Dendritic cell treated with granulocyte-macrophage colony-stimulating factor and Interleukin-4, amounts not matched to agents 40 ng/mL and 50 ng/mL, for 4 days (primary cell): Measurements from ENCODE around the gene CCDC15.
"Not testable (repeated sequence)": the region's sequence is repeated elsewhere in the genome, so short reads cannot be mapped to it uniquely, and the experiment has no call there.

ENCODE experiments used
- H3K27ac Mint-ChIP-seq: one replicate; pipeline ENCODE4 v1.8.0; 2022; ENCODE audit warnings: mild to moderate bottlenecking, mixed read lengths
- H3K27me3 Mint-ChIP-seq: one replicate; pipeline ENCODE4 v1.8.0; 2022; ENCODE audit warnings: mild to moderate bottlenecking, mixed read lengths
- H3K36me3 Mint-ChIP-seq: one replicate; pipeline ENCODE4 v1.8.0; 2022; ENCODE audit warnings: low read depth, mixed read lengths
- H3K4me1 Mint-ChIP-seq: one replicate; pipeline ENCODE4 v1.8.0; 2022; ENCODE audit warnings: low read depth, mixed read lengths
- H3K4me3 Mint-ChIP-seq: one replicate; pipeline ENCODE4 v1.8.0; 2022; ENCODE audit warnings: mild to moderate bottlenecking, moderate library complexity, mixed read lengths
- H3K9me3 Mint-ChIP-seq: one replicate; pipeline ENCODE4 v1.8.0; 2022; ENCODE audit warnings: mixed read lengths
- intact Hi-C: fragments of 100-400 bp; cut with micrococcal nuclease; formaldehyde crosslinking; loops from one replicate; pipeline ENCODE4 v1.15.0; 2022

CCDC15 gene

DNA sequence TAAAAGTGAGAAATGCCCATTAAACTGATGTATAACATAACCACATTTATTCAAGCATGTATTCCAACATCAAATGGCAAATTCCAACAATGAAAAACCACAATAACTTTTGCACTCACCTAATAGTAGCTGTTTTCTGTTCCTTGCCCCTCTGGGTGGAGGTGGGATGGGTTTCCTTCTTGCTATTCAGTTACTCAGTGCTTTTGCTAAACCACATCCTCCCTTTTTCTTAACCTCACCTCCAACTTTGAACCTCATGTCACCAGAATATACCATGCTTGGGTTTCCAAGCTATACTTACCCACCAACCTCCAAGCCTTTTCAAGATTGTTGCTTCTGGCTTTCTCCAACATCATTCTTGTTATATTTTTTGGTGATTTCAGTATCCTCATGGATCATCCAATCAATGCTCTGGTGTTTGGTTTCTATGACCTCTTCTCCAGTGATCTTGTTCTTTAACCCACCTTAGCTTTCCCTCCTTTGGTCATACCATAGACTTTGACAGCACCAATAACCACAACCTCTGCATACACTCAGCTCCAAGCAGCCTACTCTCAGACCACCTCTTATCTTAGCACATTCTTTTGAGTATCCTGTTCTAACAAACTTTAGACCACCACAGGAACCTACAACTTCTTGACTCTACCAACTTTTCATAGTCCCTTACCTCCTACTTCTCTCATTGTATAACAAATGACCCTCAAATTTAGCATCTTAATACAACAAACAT lies 3.2 kb upstream of the CCDC15 start:
- Mint-ChIP-seq H3K27me3 (peaks cover 5% of the 10 kb centered on the region), H3K4me3 (no peak overlapping the region), H3K36me3 (no peaks in the 10 kb centered on the region), H3K27ac (no peak overlapping the region), H3K9me3 (peaks cover 15% of the 10 kb centered on the region), H3K4me1 (no peaks in the 10 kb centered on the region)
- intact Hi-C loops = loop anchor here (5.0 to 10.0 kb wide), 4 partner anchors 73 to 934 kb away; partner anchors contain the start of genes HYLS1, SIAE, SPA17 and TMEM218

DNA sequence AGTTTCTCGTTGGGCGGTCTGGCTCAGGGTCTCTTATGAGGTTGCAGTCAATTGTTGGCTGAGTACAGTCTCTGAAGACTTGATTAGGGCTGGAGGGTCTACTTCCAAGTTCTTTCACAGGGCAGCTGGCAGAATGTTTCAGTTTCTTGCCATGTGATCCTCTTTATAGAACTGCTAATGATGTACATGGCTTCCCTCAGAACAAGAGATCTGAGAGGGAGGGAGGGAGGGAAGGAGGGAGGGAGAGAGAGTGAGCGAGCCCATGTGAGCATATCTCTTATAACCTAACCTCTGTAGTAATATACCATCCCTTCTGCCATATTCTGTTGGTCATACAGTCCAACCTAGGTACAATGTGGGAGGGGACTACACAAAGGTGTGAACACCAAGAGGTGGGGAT lies 2.7 kb upstream of the CCDC15 start:
- Mint-ChIP-seq H3K36me3 (no peaks in the 10 kb centered on the region), H3K27ac (no peak overlapping the region), H3K4me1 (no peaks in the 10 kb centered on the region), H3K9me3 (peaks cover 15% of the 10 kb centered on the region), H3K27me3 (peaks cover 5% of the 10 kb centered on the region), H3K4me3 (no peak overlapping the region)
- intact Hi-C loops = loop anchor here (5.0 to 10.0 kb wide), 4 partner anchors 74 to 933 kb away; partner anchors contain the start of genes HYLS1, SIAE, SPA17 and TMEM218

DNA sequence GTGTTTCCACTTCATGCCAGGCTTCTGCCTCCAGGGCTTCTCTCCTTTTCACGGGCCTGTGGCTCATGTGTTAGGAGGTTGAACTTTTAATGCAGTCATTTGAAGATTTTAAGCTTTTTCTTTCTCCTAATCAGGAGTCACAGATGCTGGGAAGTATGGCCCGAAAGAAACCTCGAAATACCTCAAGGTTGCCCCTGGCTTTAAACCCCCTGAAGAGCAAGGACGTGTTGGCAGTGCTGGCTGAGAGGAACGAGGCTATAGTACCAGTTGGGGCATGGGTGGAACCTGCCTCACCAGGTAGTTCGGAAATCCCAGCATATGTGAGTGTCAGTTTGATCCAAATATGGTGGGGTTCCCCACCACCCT lies 571 bp downstream of the CCDC15 start:
- no peak overlapping the region for H3K4me3 Mint-ChIP-seq
- H3K9me3 Mint-ChIP-seq = no peaks in the 10 kb centered on the region
- H3K27ac Mint-ChIP-seq = no peak overlapping the region
- intact Hi-C loops = loop anchor here (1.0 to 10.0 kb wide), 5 partner anchors 77 to 930 kb away; partner anchors contain the start of genes HYLS1, SIAE, SLC37A2 and SPA17
- H3K4me1 Mint-ChIP-seq = no peaks in the 10 kb centered on the region
- peaks cover 2% of the 10 kb centered on the region for H3K27me3 Mint-ChIP-seq
- no peaks in the 10 kb centered on the region for H3K36me3 Mint-ChIP-seq

DNA sequence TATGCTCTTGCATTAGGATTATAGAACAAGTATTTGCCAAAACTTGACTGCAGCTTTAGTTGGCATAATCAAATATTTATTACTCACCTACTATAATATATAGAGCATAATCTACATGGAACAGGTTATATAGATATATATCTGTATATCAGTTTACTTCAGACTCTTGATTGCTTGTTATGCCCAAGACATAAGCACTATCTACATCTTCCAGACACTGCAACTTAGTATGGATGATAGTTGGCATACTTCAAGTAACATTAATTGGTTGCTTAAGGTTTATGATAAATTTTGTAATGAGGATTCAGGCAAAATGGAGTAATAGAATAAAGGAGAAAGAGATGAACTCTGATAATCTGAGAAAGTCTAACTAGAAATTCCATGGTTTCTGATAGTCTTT lies 1.0 kb downstream of the CCDC15 start:
- H3K36me3 Mint-ChIP-seq = no peaks in the 10 kb centered on the region
- H3K27ac Mint-ChIP-seq = no peak overlapping the region
- no peaks in the 10 kb centered on the region for H3K4me1 Mint-ChIP-seq
- intact Hi-C loops = loop anchor here (10.0 kb wide), 1 partner anchor 930 kb away; the partner anchor contains the start of gene HYLS1
- peaks cover under 1% of the 10 kb centered on the region for H3K27me3 Mint-ChIP-seq
- no peak overlapping the region for H3K4me3 Mint-ChIP-seq
- H3K9me3 Mint-ChIP-seq = no peaks in the 10 kb centered on the region

DNA sequence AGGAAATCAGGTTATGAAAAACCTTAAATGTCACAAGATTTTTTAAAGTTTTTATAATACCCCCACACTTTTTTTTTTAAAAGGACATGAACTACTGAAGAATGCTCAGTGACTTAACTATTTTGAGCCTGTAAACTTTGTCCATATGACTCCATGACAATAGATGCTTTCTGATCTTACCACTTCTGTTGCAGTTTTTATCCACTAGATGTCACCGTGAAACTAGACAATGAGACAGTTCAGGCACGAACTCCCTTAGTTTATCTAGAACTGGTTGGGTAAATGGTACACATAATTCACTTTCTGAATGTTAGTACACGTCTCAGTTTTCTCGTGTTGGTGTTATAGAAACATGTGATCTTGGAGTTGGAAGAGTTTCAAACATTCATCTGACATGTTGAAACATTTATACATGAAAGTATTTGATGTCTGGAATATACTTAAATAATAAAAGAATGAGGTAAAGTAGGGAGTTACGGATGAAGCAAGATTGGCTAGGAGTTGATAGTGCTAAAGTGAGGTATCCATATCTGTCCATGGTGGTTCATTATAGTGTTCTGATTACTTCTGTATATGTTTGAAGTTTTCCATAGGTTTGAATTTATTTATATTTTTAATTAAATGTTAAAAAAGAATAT lies 8.1 kb downstream of the CCDC15 start:
- Mint-ChIP-seq H3K27me3 (no peaks in the 10 kb centered on the region), H3K27ac (no peak overlapping the region), H3K4me3 (no peak overlapping the region), H3K36me3 (no peaks in the 10 kb centered on the region), H3K4me1 (peaks cover 8% of the 10 kb centered on the region), H3K9me3 (no peaks in the 10 kb centered on the region)
- intact Hi-C loops = loop anchor here (1.0 to 5.0 kb wide), 4 partner anchors 179 to 443 kb away; no protein-coding TSS in a partner anchor

DNA sequence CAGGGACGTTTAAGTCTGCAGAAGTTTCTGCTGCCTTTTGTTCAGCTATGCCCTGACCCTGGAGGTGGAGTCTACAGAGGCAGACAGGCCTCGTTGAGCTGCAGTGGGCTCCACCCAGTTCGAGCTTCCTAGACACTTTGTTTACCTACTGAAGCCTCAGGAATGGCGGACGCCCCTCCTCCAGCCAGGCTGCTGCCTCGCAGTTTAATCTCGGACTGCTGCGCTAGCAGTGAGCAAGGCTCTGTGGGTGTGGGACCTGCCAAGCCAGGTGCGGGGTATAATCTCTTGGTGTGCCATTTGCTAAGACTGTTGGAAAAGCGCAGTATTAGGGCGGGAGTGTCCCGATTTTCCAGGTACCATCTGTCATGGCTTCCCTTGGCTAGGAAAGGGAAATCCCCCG lies 14.2 kb downstream of the CCDC15 start:
- H3K4me1 Mint-ChIP-seq, intact Hi-C loops, H3K9me3 Mint-ChIP-seq, H3K27ac Mint-ChIP-seq, H3K36me3 Mint-ChIP-seq, H3K27me3 Mint-ChIP-seq, H3K4me3 Mint-ChIP-seq: not testable (repeated sequence)

DNA sequence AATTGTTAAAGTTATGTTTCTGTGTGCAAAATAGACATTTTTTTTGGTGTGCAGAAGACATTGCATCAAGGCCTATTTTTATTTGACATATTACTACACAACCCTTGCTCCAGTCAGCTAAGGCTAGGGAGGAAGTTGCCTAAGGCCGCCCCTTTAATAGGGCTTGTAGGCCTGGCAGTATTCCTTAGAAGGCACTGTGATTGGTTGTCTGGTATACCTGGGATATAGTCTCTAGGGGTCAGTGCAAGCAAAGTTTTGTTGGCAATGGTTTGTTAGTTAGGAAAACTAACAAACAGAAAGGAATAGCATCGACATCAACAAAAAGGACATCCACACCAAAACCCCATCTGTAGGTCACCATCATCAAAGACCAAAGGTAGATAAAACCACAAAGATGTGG lies 16.9 kb downstream of the CCDC15 start:
- no peaks in the 10 kb centered on the region for H3K4me1 Mint-ChIP-seq
- H3K36me3 Mint-ChIP-seq = no peaks in the 10 kb centered on the region
- intact Hi-C loops = no loop called here
- H3K4me3 Mint-ChIP-seq = no peak overlapping the region
- H3K27ac Mint-ChIP-seq = no peak overlapping the region
- H3K27me3 Mint-ChIP-seq = no peaks in the 10 kb centered on the region
- H3K9me3 Mint-ChIP-seq = no peaks in the 10 kb centered on the region

DNA sequence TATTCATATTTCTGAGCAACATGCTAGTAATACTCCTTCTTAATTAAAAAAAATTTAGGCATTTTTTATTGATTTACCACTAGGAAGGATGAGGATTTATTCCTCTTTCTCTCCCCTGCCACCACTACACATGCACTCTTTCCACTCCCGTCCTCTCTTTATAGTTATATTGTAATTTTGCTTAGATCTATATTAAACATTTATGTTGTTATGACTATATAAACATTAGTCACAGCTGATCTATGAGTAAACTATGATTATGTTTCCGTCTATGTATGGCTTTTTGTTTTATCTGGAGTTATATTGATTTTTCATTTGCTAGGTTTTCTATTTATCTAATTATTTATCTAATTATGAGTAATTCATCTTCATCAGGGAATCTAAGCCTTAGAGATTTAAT lies 17.8 kb downstream of the CCDC15 start:
- H3K4me3 Mint-ChIP-seq = no peak overlapping the region
- H3K4me1 Mint-ChIP-seq = no peaks in the 10 kb centered on the region
- intact Hi-C loops = no loop called here
- H3K27me3 Mint-ChIP-seq = no peaks in the 10 kb centered on the region
- H3K9me3 Mint-ChIP-seq = no peaks in the 10 kb centered on the region
- no peak overlapping the region for H3K27ac Mint-ChIP-seq
- no peaks in the 10 kb centered on the region for H3K36me3 Mint-ChIP-seq

DNA sequence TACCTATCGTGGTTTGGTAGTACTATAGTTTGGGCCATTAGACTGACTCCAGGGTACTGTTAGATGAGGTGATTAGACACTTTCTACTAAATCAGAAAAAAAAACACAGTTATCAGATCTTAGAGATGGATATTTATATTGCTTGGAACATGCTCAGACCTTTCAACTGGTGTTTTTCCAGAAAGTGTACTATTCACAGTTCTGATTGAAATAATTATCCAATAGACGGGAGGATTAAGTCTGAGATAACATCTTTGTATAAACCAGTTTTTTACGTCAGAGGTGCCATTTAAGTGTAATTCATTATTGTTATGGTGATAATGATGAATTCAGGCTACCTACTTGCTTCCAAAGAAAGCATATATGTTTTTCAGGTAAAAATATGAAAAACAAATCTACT lies 22.5 kb downstream of the CCDC15 start:
- peaks cover 38% of the 10 kb centered on the region for H3K36me3 Mint-ChIP-seq
- no peaks in the 10 kb centered on the region for H3K27me3 Mint-ChIP-seq
- intact Hi-C loops = loop anchor here (5.0 kb wide), 1 partner anchor 76 kb away; no protein-coding TSS in a partner anchor
- no peaks in the 10 kb centered on the region for H3K4me1 Mint-ChIP-seq
- H3K4me3 Mint-ChIP-seq = no peak overlapping the region
- no peak overlapping the region for H3K27ac Mint-ChIP-seq
- peaks cover 31% of the 10 kb centered on the region for H3K9me3 Mint-ChIP-seq

DNA sequence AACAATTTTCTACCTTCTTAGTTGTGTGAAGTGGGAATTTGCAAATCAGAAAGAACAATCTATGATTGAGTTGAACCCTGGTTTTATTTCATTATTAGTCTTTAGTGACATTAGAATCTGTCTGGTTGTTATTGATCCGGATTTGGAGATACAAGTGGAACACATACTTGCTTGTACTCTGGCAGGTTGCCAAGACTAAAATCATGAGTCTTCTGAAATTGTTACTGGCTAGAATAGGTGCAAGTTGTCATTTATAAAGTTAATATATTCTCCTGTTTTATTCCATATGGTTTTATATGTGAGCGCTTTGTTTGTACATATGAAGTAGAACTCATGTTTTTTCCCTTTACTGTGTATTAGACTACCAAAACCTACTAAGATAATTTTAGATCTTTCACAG lies 23.0 kb downstream of the CCDC15 start:
- intact Hi-C loops = loop anchor here (5.0 kb wide), 1 partner anchor 75 kb away; no protein-coding TSS in a partner anchor
- no peaks in the 10 kb centered on the region for H3K27me3 Mint-ChIP-seq
- H3K4me3 Mint-ChIP-seq = no peak overlapping the region
- no peaks in the 10 kb centered on the region for H3K4me1 Mint-ChIP-seq
- H3K36me3 Mint-ChIP-seq = peaks cover 43% of the 10 kb centered on the region
- H3K9me3 Mint-ChIP-seq = peaks cover 36% of the 10 kb centered on the region
- H3K27ac Mint-ChIP-seq = no peak overlapping the region

DNA sequence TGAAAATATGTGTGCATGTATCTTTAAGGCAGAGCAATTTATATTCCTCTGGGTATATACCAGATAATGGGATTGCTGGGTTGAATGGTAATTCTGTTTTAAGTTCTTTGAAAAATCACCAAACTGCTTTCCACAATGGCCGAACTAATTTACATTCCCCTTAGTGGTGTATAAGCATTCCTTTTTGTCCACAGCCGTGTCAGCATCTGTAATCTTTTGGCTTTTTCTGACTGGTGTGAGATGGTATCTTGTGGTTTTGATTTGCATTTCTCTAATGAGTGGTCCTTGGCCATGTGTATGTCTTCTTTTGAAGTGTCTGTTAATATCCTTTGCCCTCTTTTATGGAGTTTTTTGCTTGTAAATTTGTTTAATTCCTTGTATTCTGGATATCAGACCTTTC lies 24.3 kb downstream of the CCDC15 start:
- peaks cover 49% of the 10 kb centered on the region for H3K9me3 Mint-ChIP-seq
- no peak overlapping the region for H3K27ac Mint-ChIP-seq
- H3K36me3 Mint-ChIP-seq = peaks cover 50% of the 10 kb centered on the region
- intact Hi-C loops = loop anchor here (5.0 kb wide), 1 partner anchor 74 kb away; no protein-coding TSS in a partner anchor
- H3K27me3 Mint-ChIP-seq = no peaks in the 10 kb centered on the region
- H3K4me3 Mint-ChIP-seq = no peak overlapping the region
- no peaks in the 10 kb centered on the region for H3K4me1 Mint-ChIP-seq

DNA sequence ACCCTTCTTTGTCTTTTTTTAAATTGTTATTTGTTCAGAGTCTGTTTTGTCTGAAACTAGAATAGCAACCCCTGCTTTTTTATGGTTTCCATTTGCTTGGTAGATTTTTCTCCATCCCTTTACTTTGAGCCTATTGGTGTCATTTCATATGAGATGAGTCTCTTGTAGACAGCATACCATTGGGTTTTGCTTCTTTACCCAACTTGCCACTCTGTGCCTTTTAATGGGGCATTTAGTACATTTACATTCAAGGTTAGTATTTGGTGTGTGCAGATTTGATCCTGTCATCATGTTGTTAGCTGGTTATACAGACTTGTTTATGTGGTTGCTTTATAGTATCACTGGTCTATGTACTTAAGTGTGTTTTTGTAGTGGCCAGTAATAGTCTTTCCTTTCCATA lies 28.0 kb downstream of the CCDC15 start:
- no peaks in the 10 kb centered on the region for H3K27me3 Mint-ChIP-seq
- no peaks in the 10 kb centered on the region for H3K4me1 Mint-ChIP-seq
- H3K27ac Mint-ChIP-seq = no peak overlapping the region
- peaks cover 60% of the 10 kb centered on the region for H3K36me3 Mint-ChIP-seq
- peaks cover 49% of the 10 kb centered on the region for H3K9me3 Mint-ChIP-seq
- H3K4me3 Mint-ChIP-seq = no peak overlapping the region
- intact Hi-C loops = no loop called here

DNA sequence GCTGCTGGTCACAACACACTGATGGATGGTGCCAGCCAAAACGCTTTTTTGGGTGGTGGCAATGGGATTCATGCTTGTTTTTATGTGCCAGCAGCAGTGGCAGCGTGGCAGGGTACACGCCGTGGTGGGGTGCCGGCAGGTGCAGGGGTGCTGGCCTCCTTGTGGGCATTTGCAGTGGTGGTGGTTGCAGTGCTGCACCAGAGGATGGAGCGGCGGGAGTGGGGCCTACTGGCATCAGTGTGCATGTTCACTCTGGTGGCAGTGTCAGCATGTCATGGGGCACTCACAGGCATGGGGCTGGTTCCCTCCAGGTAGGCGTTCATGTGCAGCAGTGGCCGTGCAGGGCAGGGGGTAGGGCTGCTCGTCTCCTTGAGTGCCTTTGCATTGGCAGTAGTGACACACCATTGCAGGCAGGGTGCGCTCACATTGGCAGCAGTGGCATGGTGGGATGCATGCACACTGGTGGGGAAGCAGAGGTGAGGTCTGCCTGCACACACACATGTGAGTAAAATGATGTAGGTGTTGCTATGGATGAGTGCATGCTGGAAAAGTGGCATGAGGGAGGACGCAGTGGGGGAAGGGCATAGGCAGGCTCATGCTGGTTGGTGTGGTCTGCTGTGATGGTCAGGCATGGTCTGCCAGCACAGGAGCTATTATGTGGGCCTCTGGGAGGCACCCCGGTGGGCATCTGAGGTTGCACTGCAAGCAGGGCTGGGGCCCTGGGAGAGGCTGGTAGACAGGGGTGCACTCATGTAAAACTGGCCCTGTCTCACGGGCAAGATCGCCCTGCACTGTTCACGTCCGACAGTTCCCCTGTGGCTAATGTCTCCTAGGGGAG lies 29.9 kb downstream of the CCDC15 start:
- H3K4me1 Mint-ChIP-seq = no peaks in the 10 kb centered on the region
- intact Hi-C loops = no loop called here
- H3K27me3 Mint-ChIP-seq = no peaks in the 10 kb centered on the region
- no peak overlapping the region for H3K27ac Mint-ChIP-seq
- H3K9me3 Mint-ChIP-seq = peaks cover 44% of the 10 kb centered on the region
- H3K36me3 Mint-ChIP-seq = peaks cover 58% of the 10 kb centered on the region
- no peak overlapping the region for H3K4me3 Mint-ChIP-seq

DNA sequence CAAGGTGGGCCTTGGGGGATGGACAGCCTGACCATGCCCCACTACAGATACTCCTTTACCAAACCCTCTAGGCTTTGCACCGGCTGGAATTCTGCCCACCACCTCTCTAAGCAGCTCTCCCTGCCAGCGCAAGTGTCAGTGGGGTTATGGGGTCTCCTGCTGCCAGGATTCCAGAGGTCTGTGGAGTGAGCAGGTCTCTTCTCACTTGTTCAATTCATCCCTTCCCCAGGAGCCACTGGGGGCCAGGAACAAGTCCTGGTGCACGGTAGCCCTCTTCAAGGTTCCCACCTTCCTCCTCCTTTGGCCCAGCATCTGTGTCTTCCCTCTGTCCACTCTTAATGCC lies 30.5 kb downstream of the CCDC15 start:
- Mint-ChIP-seq H3K4me1 (no peaks in the 10 kb centered on the region), H3K9me3 (peaks cover 38% of the 10 kb centered on the region), H3K4me3 (no peak overlapping the region), H3K36me3 (peaks cover 53% of the 10 kb centered on the region), H3K27ac (no peak overlapping the region), H3K27me3 (no peaks in the 10 kb centered on the region)
- intact Hi-C loops = no loop called here
